Mucosa of rectum (tissue), 2 donors: ENCODE data around the gene PHLDB2.

ENCODE experiments used
- H3K27ac ChIP-seq, 2 donors: one replicate each; pipeline ENCODE4 v1.7.0; 2013; ENCODE audit warnings: inconsistent platforms in 2 of 2, low read depth in 2 of 2, low read length in 2 of 2
- H3K27me3 ChIP-seq, 2 donors: one replicate each; pipeline ENCODE4 v1.7.0; 2013; ENCODE audit warnings: low read length in 2 of 2; ENCODE audit not compliant: control insufficient read depth in 2 of 2, insufficient read depth in 2 of 2
- H3K36me3 ChIP-seq, 2 donors: one replicate each; pipeline ENCODE4 v1.7.0; 2013; ENCODE audit warnings: low read length in 2 of 2; ENCODE audit not compliant: control insufficient read depth in 2 of 2, insufficient read depth in 2 of 2
- H3K4me1 ChIP-seq, 2 donors: one replicate each; pipeline ENCODE4 v1.7.0; 2013; ENCODE audit warnings: low read length in 2 of 2, mild to moderate bottlenecking in 1 of 2; ENCODE audit not compliant: control insufficient read depth in 2 of 2, insufficient read depth in 2 of 2
- H3K4me3 ChIP-seq, 2 donors: one replicate each; pipeline ENCODE4 v1.7.0; 2013; ENCODE audit warnings: low read length in 2 of 2
- H3K9ac ChIP-seq, 2 donors: one replicate each; pipeline ENCODE4 v1.7.0; 2013; ENCODE audit warnings: low read length in 2 of 2, low read depth in 1 of 2, mild to moderate bottlenecking in 1 of 2
- H3K9me3 ChIP-seq, 2 donors: one replicate each; pipeline ENCODE4 v1.7.0; 2013; ENCODE audit warnings: low read length in 2 of 2; ENCODE audit not compliant: control insufficient read depth in 2 of 2
- donor health status: healthy.
- donor health status: Normal muscosa, but diverticular disease.

The PHLDB2 gene

DNA sequence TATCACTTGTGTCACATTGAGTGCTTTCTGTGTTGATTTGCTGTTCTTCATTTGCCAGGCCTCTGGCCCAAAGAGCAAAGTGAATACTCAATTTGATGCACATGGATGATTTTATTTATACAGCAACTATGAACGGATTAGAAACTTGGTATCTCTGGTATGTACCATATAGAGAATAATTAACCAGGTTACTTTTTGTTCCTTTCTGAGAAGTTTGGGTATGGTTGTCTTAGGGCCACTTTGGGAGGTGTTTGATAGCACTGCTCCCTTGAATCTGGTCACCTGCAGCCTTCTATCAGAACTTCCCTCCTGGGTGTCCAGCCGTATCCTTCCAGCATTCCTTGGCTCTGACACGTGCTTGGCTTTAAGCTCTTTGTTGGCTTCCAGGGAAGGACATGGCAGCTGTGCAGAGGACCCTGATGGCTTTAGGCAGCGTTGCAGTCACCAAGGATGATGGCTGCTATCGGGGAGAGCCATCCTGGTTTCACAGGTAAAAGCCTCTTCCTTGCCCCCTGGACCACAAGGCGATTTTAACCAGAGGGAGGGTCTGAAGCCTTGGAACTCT is 152.4 kb downstream of the PHLDB2 start:
- H3K9me3 ChIP-seq: no peaks in the 10 kb centered on the region
- H3K4me1 ChIP-seq: no peaks in the 10 kb centered on the region
- no peak overlapping the region for H3K4me3 ChIP-seq
- no peaks in the 10 kb centered on the region for H3K36me3 ChIP-seq
- no peaks in the 10 kb centered on the region for H3K27me3 ChIP-seq
- no peak overlapping the region for H3K9ac ChIP-seq
- H3K27ac ChIP-seq: no peak overlapping the region

DNA sequence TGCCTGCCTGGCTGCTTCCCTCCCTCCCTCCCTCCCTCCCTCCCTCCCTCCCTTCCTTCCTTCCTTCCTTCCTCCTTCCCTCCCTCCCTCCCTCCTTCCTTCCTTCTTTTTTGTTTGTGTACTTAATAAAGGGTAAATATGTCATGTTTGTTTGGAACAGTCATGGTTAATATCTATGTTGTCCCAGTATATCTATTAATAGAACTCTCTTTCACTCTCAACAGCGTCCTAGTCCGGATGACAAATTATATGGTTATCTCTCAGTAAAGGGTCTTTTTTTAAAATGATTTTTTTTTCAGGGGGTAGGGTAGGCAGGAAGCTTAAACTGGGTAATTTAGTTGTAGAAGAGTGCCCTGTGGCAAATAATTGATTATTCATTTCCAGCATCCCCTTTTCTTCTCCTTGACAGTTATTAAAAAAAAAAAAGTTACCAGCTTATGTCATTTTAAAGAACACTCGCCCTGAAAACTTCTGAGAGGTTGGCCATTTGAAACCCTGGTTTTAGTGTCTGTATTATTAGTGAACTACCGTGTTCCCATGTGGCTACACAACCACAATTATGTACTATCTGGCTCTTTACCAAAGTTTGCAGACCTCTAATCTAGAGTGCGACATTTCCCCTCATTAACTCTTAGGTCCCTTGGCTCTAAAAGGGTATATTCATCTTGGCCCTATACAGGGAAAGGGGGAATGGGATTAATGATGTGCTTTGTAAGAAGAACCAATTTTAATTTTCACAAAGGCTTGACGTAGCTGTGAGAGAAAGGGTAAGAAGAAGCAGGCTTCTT is 153.3 kb downstream of the PHLDB2 start:
- no peaks in the 10 kb centered on the region for H3K36me3 ChIP-seq
- H3K27ac ChIP-seq: no peak overlapping the region
- no peak overlapping the region for H3K9ac ChIP-seq
- H3K27me3 ChIP-seq: no peaks in the 10 kb centered on the region
- no peaks in the 10 kb centered on the region for H3K4me1 ChIP-seq
- no peak overlapping the region for H3K4me3 ChIP-seq
- H3K9me3 ChIP-seq: no peaks in the 10 kb centered on the region

DNA sequence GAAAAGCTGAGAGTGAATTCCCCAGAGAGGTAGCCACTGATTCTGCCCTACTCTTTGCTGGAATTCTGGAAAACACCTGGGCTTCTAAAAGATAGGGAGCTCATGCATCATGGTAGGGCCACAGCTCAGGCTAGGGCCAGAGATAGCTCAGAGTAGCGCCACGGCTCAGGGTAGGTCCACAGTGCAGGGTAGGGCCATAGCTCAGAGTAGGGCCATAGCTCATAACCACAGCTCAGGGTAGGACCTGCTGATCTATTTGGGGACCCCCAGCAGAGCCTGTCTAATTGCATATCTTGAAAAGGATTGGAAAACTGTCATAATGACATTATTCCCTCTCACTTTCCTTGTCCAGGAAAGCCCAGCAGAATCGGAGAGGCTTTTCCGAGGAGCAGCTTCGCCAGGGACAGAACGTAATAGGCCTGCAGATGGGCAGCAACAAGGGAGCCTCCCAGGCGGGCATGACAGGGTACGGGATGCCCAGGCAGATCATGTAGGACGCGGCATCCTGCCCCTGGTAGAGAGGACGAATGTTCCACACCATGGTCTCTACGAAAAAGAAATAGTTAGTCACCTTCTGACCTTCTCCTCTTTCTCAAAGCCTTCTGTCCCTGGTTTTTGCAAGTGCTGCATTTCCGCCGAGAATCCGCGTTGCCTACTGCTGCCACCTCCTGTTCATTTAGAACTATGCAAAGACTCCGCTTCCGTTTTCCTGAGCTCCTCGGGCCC is 154.2 kb downstream of the PHLDB2 start:
- Histone ChIP-seq H3K36me3 (no peaks in the 10 kb centered on the region), H3K4me1 (no peaks in the 10 kb centered on the region), H3K27me3 (no peaks in the 10 kb centered on the region), H3K9me3 (no peaks in the 10 kb centered on the region), H3K4me3 (no peak overlapping the region), H3K9ac (no peak overlapping the region), H3K27ac (no peak overlapping the region)

DNA sequence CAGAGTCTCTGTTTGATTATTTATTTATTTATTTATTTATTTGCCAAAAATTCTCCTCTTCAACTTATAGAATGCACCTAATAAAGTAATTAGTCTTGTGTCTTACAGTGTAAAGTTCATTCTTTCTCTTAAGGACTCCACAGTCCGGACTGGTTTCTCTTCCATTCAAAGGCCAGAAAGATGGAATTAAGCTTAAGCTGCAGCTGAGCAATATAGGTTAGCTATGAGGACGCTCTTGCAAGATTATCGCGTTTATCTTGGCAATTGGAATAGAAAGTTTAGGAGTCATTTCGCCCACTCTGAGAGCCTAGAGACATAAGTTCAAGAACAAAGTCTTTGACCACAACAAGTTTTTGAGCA is 154.7 kb downstream of the PHLDB2 start:
- H3K27me3 ChIP-seq: no peaks in the 10 kb centered on the region
- no peak overlapping the region for H3K27ac ChIP-seq
- H3K4me1 ChIP-seq: no peaks in the 10 kb centered on the region
- H3K9ac ChIP-seq: no peak overlapping the region
- H3K4me3 ChIP-seq: no peak overlapping the region
- H3K9me3 ChIP-seq: no peaks in the 10 kb centered on the region
- no peaks in the 10 kb centered on the region for H3K36me3 ChIP-seq

DNA sequence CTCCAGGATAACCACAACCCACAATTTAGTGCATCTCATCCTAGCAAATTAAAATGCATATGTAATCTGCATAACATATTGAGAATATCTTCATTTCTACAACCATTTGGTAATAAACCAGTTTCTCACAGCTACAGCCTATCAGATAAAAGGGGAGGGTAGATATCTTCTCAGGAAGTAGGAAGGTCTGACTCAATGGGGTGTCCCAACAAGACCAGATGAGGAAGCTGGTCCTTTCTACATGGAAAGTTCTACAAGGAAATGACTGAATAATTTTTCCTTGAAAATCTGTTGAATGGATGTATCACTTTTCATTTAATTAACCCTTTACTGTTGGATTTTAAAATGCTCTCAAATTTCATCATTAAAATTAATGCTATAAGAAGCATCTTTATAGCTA is 158.0 kb downstream of the PHLDB2 start:
- no peaks in the 10 kb centered on the region for H3K36me3 ChIP-seq
- H3K4me1 ChIP-seq: no peaks in the 10 kb centered on the region
- no peak overlapping the region for H3K4me3 ChIP-seq
- no peaks in the 10 kb centered on the region for H3K27me3 ChIP-seq
- H3K9me3 ChIP-seq: no peaks in the 10 kb centered on the region
- no peak overlapping the region for H3K27ac ChIP-seq
- no peak overlapping the region for H3K9ac ChIP-seq

DNA sequence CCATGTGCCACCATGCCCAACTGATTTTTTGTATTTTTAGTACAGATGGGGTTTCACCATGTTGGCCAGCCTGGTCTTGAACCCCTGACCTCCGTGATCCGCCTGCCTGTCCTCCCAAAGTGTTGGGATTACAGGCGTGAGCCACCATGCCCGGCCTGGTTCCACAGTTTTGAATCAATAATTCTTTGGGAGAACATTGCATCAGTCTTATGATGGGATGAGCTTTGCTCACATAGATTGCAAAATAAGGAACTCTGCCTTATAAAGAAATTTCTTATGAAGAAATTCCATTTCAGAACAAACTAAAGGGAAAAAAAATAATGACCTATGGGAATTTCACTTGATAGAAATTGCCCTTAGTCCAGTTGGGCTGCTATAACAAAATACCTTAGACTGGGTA is 159.6 kb downstream of the PHLDB2 start:
- Histone ChIP-seq H3K4me3 (no peak overlapping the region), H3K27me3 (no peaks in the 10 kb centered on the region), H3K27ac (no peak overlapping the region), H3K4me1 (no peaks in the 10 kb centered on the region), H3K36me3 (no peaks in the 10 kb centered on the region), H3K9ac (no peak overlapping the region), H3K9me3 (no peaks in the 10 kb centered on the region)

DNA sequence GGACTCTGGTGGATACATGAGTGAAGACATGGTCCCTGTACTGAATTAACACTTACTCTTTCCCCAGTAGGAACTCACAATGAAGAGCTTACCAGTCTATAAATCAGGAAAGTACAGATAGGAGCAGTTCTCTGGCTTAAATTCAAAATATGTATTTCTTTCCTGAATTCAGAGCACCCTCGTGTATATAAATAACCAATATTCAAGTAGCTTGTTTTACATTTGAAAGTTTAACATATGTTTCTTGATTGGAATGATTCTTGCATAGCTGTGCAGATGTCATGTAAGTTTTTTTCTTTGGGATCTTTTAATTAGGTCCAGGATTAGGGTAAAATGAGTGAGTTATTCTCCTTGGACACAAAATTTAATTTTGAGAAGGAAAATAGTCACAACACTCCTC is 160.7 kb downstream of the PHLDB2 start:
- Histone ChIP-seq H3K36me3 (no peaks in the 10 kb centered on the region), H3K27ac (no peak overlapping the region), H3K9me3 (no peaks in the 10 kb centered on the region), H3K4me3 (no peak overlapping the region), H3K27me3 (no peaks in the 10 kb centered on the region), H3K4me1 (no peaks in the 10 kb centered on the region), H3K9ac (no peak overlapping the region)

DNA sequence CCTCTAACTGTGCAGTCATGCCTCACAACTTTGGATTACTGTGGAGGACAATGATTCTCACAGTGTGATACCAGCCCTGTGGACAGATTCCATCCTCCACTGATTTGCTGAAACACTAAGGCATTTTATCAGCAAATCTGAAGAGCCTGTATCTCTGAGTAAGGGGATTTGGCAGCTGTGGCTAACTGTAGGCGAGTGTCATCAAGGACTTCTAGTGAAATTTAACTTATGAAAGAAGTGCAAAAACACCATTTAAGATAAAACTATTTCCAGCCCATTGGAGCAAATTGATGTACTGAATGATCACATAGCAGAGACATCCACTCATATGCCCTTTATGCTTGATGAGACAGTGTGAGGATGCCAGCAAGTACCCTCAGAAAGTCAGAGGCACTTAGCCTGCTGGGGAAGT is 161.6 kb downstream of the PHLDB2 start:
- no peaks in the 10 kb centered on the region for H3K4me1 ChIP-seq
- H3K9me3 ChIP-seq: no peaks in the 10 kb centered on the region
- H3K27ac ChIP-seq: no peak overlapping the region
- no peaks in the 10 kb centered on the region for H3K36me3 ChIP-seq
- H3K27me3 ChIP-seq: no peaks in the 10 kb centered on the region
- no peak overlapping the region for H3K4me3 ChIP-seq
- H3K9ac ChIP-seq: no peak overlapping the region
